Fibroblast of skin of right quadriceps (primary cell): ENCODE results near the gene DHX35.
"Not testable (repeated sequence)": the region's sequence is repeated elsewhere in the genome, so short reads cannot be mapped to it uniquely, and the experiment has no call there.

Experiments
- DNase-seq: peaks from one replicate; pipeline ENCODE4 v3.0.0-alpha.2; 2013

The DHX35 gene

DNA sequence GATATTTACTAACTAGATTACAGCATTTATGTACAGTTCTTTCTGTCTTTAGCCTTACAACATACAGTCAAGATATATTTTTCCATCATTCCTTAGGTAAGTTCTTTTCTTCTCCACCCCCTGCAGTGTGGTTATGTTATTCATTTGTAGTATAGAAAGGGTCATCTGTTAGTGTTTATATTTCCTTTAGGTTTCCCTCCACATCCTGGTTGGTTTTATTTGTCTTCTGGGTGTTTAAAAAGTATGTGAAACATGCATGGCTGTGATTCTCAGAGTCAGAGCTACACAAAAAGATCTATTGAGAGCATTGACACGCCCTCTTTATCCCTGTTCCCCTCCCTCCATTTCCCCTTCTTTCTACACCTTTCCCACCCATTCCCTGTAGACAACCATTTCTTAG lies 20.1 kb downstream of the DHX35 start:
- DNase-seq, result peak; percentile 77

DNA sequence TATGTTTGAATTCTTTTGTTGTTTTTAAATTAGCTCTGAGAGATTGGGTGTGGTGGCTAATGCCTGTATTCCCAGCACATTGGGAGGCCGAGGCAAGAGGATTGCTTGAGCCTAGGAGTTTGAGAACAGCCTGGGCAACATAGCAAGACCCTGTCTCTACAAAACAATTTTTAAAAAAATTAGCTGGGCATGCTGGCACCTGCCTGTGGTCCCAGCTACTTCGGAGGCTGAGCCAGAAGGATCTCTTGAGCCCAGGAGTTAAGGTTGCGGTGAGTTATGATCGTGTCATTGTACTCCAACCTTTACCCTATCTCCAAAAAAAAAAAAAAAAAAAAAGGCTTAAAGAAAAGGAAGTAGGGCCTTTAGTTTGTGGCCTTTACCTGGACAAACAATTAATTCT lies 22.9 kb downstream of the DHX35 start:
- no peak for DNase-seq

GRCh38 chr20:38985603-38986170 lies 23.5 kb downstream of the DHX35 start:
- DNase-seq, result peak; percentile 95

- no peak for DNase-seq
These were observed 24.5 kb downstream of the DHX35 start for GRCh38 chr20:38986663-38987062.

- no peak for DNase-seq
These were observed 25.6 kb downstream of the DHX35 start for GRCh38 chr20:38987777-38988176.

DNA sequence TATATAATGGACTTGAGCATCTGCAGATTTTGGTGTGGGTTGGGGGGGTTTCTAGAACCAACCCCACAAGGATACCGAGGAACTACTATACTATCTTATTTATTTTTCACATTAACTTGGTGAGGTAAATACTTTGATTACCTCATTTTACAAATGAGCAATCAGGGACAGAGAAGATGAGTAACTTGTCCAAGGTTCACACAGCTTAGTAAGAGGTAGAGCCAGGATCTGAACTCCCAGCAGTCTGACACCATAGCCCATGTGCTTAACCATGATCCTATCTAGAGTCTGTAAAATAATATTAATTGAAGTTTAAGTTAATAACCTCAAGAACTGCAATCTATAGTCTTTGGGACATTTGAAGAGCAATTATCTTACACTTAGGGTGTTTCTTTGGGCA lies 28.6 kb downstream of the DHX35 start:
- DNase-seq, result no peak

DNA sequence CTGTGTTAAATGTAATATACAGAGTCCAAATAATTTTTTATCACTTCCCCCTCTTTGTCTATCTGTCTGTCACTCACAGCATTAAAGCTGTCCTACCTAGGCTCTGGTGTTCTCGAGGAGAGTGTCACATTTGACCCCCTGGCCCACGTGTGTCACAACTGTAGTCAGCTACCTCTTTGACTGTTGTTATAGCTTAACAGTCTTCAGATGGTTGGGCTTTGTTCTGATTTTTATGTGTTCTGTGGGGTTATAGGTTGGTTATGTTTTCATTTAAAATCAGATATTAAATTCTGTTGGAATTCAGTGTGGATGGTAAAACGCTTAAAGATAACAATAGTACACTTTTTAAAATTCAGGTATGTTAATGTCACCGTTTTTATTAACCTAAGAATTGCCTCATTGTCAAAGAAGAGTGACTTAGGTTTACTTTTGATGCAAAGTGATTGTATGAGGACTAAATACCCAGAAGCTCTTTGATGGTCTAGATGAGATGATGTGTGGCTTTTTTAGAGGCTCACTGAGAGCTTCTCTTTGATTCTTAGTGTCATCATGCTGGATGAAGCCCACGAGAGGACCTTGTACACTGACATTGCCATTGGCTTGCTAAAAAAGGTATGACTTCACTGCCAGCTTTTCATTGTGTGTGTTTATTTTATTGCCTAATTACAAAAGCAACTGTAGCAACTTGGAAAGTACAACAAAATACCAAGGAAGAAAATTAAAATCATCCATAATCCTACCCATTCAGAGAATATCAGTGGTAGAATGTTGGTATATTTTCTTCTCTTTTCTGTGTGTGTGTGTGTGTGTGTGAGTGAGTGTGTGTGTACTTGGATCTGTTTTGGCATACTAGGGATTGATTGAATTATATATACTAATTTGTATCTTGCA lies 29.9 kb downstream of the DHX35 start:
- DNase-seq, result no peak

GRCh38 chr20:38995536-38996044 lies 33.4 kb downstream of the DHX35 start:
- no peak for DNase-seq

DNA sequence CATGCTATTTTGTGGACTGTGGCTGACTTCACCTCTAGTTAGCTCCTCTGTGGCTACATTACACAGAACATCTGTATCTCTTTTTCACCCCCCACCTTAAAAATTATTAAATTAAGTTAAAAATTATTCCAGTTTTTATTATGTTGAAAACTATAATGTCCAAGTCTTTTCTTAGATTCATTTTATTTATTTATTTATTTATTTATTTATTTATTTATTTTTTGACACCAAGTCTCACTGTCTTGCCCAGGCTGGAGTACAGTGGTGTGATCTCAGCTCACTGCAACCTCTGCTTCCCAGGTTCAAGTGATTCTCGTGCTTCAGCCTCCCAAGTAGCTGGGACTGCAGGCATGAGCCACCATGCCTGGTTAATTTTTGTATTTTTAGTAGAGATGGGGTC lies 34.7 kb downstream of the DHX35 start:
- not testable (repeated sequence) for DNase-seq

DNA sequence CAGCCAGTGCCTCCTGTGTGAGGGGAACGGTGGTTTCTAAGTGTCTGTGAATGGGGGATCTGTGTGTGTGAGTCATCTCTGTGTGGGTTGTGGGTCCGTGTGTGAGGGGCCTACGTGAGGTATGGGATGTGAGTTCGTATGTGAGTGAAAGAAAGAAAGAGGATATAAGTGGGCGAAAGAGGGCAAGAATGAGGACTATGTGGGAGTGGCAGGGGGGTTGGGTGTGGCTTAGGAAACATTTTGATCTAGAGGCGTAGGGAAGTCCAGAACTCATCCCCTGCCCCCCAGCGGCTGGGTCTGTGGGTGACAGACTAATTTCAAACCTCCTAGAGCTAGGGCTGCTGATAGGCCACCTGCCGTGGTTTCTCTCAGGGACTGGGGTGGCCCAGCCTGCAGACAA lies 35.5 kb downstream of the DHX35 start:
- no peak for DNase-seq

GRCh38 chr20:38999217-38999616 lies 37.1 kb downstream of the DHX35 start:
- no peak for DNase-seq

DNA sequence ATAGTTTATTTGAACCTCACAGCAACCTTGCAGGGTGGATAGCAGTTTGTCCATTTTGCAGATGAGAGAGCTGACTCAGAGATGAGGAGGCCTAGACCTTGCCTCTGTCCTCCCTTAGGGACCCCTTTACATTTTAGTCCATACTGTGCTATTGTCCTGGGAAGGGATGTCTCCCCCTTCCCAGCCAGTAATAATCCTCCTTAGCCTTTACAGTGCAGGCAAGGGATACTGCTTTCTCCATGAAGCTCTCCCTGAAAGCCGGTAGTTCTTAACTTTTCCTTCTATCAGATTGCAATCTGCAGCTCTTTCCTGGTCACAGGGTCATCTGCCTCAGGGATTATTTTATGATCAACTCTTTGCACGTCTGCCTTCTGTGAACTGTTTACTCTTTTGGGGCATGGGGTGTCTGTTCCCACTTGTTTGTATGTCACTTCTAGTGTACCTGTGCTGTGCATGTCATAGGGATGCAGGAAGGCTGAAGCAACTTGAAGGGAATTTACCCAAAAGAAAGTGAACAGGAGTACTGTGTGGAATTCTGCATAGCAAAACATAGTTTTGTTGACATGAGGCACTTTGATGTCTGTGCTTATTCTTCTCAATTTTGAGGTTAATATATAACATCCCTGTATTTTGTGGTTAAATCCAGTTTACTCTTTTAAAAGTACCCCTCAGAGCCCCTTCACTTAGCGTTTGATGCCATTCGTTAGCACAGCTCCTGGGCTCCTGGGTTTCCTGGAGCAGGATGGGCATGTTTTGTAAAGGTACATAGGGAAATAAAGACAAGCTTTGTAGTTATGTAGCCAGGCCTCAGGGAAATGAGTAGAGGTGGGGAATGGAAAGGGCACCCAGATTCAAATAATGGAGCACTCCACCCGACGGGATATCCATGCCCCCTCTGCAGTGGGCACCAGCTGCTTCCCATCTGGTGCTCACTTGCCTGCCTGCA lies 38.1 kb downstream of the DHX35 start:
- no peak for DNase-seq

DNA sequence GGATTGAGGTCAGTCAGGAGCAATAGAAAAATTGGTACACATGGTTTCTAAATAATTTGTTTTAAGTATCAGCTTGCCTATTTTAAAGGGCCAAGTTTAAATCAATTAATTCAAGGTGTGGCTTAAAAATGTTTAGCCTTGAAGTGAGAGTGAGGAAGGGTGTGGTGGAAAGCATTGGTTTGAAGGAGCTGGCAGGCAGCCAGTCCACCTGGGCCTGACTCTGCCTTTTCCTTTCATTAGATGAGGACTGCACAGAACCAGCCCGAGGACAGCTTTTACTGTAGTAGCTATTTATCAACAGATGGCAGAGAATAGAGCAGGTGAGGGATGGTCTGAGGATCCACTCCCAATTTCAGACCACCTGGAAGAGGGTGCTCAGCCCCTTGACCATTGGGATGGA lies 42.4 kb downstream of the DHX35 start:
- DNase-seq, result no peak

DNA sequence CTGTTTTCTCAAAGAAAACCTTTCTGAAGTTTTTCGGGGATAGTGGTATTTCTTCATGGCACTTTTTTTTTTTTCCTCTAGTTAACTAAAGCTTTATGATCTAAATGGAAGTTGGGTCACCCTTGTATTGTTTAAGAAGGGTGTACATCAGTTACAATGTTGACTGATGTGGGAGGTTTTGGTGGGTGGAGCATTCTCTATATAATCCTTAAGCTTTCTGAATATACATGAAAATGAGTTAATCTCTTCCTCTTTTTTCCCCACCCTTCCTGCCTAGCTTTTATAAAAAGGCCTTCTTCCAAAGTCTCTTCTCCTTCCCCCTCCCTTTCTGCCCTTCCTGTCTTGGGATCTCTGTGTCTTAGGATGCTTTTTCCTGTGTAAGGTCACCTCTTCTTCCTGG lies 47.2 kb downstream of the DHX35 start:
- DNase-seq, result no peak

DNA sequence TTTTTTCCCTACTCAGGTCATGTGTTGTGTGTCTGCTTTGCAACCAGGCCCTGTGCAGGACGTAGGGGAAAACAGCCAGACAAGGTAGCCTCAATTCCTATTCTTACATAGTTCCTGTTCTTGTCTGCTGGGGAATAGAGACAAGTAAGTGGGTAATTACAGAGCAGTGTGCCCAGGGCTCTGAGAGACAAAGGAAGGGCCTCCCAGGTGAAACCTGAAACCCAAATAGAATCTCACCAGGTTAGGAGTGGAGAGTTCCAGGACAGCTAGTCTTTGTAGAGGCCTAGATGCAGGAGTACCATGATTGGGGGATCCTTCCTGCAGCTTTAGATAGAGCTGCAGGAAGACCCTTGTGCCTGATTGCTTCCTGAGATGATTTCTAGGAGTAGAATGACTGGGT lies 48.4 kb downstream of the DHX35 start:
- no peak for DNase-seq

GRCh38 chr20:39013662-39014109 lies 51.5 kb downstream of the DHX35 start:
- no peak for DNase-seq

DNA sequence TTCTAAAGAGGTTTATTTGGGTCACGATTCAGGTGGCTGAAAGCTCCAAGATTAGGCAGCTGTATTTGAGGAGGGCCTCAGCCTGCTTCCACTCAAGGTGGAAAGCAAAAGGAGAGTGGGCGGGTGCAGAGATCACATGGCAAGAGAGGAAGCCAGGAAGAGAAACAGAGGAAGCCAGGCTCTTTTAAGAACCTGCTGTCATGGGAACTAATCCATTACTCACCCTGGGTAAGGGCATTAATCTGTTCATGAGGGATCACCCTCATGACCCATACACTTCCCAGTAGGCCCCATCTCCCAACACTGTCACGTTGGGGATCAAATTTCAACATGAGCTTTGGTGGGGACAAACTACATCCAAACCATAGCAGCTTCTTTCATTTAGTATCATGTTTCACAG lies 53.9 kb downstream of the DHX35 start:
- no peak for DNase-seq

GRCh38 chr20:39016506-39016905 lies 54.4 kb downstream of the DHX35 start:
- DNase-seq, result no peak

- DNase-seq, result no peak
These were observed 56.9 kb downstream of the DHX35 start for GRCh38 chr20:39019027-39019426.

- no peak for DNase-seq
These were observed 57.7 kb downstream of the DHX35 start for GRCh38 chr20:39019805-39020325.

DNA sequence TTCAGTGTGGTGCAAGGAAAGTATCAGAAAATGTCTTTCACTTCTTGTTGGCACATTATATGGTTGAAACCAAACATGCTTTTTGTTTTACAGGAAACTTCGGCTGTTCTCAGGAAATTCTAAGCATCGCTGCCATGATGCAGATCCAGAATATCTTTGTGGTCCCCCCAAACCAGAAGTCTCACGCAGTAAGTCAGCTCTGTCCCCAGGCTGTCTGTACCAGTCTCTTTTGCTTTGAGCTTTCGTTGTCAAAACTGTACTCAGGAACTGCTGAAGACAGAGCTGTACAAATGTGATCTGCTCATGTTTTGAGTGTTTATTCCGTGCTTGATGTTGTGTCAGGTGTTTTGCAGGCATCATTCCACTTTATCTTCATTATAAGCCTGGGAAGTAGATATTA lies 59.6 kb downstream of the DHX35 start:
- DNase-seq, result no peak

GRCh38 chr20:39025883-39026282 lies 63.7 kb downstream of the DHX35 start:
- no peak for DNase-seq

- DNase-seq, result no peak
These were observed 67.2 kb downstream of the DHX35 start for GRCh38 chr20:39029364-39029763.
